ENCODE results near the gene BABAM2. TPM values are rescaled to one million over a fixed set of nuclear protein-coding genes. Genes with fewer than 3 reads are reported as not detected.

BABAM2 gene
- total and polyA plus RNA-seq, 2 experiments from 2014 or later = 17.8 to 21.5 TPM

DNA sequence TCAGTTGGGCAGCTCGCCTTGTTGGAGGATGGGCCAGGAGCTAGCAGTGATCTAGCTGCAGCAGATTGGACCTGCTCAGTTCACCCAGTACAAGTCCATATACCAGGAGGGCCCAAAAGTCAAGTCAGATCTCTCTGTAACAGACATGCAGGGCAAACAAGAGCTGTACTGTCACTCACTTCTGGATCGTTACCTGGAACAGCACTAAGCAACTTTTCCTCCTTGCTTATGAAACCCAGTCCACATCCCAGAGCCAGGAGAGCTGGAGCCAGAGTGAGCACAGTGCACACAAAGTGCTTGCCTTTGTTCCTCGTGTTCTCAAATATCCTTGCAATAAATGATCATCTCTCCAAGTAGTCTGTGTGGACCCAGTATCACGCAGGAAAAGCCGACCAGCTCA is 258.0 kb downstream of the BABAM2 start (continued):
- TF ChIP-seq ZNF462 (CRISPR knock-in tag; IDR thresholded peaks at IDR 0.05) (no peak), EZH2 (IDR thresholded peaks at IDR 0.05; ENCODE audit: low read depth, unreplicated experiment) (no peak), POLR2AphosphoS5 (IDR thresholded peaks at IDR 0.05; ENCODE audit: low read depth) (no peak), EZH2phosphoT487 (IDR thresholded peaks at IDR 0.05; ENCODE audit: unreplicated experiment) (no peak), NANOG (IDR thresholded peaks at IDR 0.05; ENCODE audit: borderline replicate concordance) (no peak), JUNB (IDR thresholded peaks at IDR 0.05; ENCODE audit: unreplicated experiment) (no peak), REST (IDR thresholded peaks at IDR 0.05; ENCODE audit: unreplicated experiment) (no peak)
- TF ChIP-seq, protein P1, sequence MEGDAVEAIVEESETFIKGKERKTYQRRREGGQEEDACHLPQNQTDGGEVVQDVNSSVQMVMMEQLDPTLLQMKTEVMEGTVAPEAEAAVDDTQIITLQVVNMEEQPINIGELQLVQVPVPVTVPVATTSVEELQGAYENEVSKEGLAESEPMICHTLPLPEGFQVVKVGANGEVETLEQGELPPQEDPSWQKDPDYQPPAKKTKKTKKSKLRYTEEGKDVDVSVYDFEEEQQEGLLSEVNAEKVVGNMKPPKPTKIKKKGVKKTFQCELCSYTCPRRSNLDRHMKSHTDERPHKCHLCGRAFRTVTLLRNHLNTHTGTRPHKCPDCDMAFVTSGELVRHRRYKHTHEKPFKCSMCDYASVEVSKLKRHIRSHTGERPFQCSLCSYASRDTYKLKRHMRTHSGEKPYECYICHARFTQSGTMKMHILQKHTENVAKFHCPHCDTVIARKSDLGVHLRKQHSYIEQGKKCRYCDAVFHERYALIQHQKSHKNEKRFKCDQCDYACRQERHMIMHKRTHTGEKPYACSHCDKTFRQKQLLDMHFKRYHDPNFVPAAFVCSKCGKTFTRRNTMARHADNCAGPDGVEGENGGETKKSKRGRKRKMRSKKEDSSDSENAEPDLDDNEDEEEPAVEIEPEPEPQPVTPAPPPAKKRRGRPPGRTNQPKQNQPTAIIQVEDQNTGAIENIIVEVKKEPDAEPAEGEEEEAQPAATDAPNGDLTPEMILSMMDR (conservative IDR thresholded peaks at IDR 0.05; ENCODE audit: low read depth in 2 of 2) = no peak
